ENCODE data around the gene RDH16.
"Not testable (repeated sequence)": the region's sequence is repeated elsewhere in the genome, so short reads cannot be mapped to it uniquely, and the experiment has no call there.

Gene RDH16

DNA sequence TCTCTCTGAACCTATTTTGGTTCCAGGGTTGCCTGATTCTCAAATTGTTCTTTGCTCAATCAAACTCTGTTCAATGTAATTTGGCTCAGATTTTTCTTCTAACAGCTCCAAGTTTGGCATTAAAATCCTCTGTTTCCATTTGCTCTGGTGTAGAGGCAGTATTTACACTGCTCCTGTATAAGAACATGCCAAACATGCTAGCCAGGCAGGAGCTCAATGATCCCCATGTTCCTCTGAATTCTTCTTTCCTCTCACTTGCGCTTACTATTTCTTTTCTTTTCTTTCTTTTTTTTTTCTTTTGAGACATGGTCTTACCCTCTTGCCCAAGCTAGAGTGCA is 40.4 kb downstream of the RDH16 start:
- in situ Hi-C loops (cut with MboI; ENCODE audit: low sequenced_read_pairs, unreplicated experiment): no loop called here
- DNase-seq (ENCODE audit: low spot score): no peak
- TF ChIP-seq, protein P1, sequence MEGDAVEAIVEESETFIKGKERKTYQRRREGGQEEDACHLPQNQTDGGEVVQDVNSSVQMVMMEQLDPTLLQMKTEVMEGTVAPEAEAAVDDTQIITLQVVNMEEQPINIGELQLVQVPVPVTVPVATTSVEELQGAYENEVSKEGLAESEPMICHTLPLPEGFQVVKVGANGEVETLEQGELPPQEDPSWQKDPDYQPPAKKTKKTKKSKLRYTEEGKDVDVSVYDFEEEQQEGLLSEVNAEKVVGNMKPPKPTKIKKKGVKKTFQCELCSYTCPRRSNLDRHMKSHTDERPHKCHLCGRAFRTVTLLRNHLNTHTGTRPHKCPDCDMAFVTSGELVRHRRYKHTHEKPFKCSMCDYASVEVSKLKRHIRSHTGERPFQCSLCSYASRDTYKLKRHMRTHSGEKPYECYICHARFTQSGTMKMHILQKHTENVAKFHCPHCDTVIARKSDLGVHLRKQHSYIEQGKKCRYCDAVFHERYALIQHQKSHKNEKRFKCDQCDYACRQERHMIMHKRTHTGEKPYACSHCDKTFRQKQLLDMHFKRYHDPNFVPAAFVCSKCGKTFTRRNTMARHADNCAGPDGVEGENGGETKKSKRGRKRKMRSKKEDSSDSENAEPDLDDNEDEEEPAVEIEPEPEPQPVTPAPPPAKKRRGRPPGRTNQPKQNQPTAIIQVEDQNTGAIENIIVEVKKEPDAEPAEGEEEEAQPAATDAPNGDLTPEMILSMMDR (IDR thresholded peaks at IDR 0.05; ENCODE audit: borderline replicate concordance, control extremely low read depth, extremely low read depth, insufficient read depth, missing control alignments): no peak

DNA sequence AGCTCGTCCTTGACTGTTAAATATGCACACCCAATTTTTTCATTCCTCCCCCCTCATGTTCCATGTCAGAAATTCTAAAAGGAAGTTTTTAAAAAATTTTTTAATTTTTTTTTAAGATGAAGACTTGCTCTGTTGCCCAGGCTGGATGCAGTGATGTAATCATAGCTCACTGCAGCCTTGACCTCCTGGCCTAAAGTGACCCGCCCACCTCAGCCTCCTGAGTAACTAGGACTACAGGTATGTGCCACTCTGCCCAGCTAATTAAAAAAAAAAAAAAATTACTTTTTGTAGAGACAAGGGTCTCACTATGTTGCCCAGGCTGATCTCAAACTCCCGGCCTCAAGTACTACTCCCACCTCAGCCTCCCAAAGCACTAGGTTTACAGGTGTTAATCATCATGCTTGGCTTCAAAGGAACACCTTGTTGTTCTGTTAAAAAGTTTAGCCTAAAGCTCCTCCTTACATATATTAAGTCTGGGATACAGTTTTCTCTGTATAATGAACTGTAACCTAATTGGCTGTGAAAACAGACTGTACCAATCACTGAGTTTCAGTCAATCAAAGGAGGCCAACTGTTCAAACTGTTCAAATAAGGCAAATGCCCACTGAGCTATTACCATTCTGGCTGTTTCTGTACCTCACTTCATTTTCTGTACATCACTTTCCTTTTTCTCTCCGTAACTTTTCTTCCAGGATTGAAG is 41.0 kb downstream of the RDH16 start:
- in situ Hi-C loops (cut with MboI; ENCODE audit: low sequenced_read_pairs, unreplicated experiment): no loop called here

DNA sequence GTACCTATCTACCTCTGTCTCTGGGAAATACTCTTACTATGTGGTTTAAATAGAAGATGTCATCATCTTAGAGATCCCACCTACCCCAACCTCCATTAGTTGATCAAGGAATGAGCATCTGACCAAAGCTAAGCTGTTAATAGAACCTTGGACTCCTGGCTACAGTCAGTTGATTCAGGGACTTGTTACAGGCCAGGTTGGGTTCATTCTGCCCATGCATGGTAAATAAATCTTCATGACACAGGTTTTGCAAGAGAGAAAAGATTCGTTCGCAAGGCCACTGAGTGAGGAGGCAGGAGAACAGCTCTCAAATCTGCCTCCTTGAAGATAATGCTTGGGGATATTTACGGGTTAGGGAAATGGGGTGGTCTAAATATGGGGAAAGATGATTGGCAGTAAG is 42.7 kb downstream of the RDH16 start:
- TF ChIP-seq, protein P1 (IDR thresholded peaks at IDR 0.05; ENCODE audit: borderline replicate concordance, control extremely low read depth, extremely low read depth, insufficient read depth, missing control alignments): no peak
- DNase-seq (ENCODE audit: low spot score): no peak
- in situ Hi-C loops (cut with MboI; ENCODE audit: low sequenced_read_pairs, unreplicated experiment): no loop called here

More for the DNA sequence above, 41.0 kb downstream of the RDH16 start:
- no peak for DNase-seq (ENCODE audit: low spot score)
- TF ChIP-seq, protein P1 (IDR thresholded peaks at IDR 0.05; ENCODE audit: borderline replicate concordance, control extremely low read depth, extremely low read depth, insufficient read depth, missing control alignments): no peak

DNA sequence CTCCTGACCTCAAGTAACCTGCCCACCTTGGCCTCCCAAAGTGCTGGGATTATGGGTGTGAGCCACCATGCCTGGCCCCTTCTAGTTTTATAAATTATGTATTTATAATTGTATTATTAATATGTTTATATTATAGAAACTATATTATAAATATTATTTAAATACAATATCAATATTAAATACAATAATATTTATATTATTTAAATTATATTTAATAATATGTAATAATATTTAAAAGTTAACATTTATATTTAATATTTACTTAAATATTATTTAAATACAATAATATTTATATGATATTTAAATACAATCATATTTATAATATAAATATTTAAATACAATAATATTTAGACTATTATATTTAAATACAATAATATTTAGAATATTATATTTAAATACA is 43.2 kb downstream of the RDH16 start:
- in situ Hi-C loops (cut with MboI; ENCODE audit: low sequenced_read_pairs, unreplicated experiment): no loop called here
- DNase-seq (ENCODE audit: low spot score): no peak
- TF ChIP-seq, protein P1 (IDR thresholded peaks at IDR 0.05; ENCODE audit: borderline replicate concordance, control extremely low read depth, extremely low read depth, insufficient read depth, missing control alignments): no peak

DNA sequence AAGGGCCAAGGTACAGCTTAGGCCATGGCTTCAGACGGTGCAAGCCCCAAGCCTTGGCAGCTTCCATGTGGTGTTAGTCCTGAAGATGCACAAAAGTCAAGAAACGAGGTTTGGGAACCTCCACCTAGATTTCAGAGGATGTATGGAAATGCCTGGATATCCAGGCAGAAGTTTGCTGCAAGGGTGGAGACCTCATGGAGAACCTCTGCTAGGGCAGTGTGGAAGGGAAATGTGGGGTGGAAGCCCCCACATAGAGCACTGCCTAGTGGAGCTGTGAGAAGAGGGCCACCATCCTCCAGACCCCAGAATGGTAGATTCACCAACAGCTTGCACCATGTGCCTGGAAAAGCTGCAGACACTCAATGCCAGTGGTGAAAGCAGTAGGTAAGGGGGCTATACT is 48.0 kb downstream of the RDH16 start:
- in situ Hi-C loops (cut with MboI; ENCODE audit: low sequenced_read_pairs, unreplicated experiment); DNase-seq (ENCODE audit: low spot score): not testable (repeated sequence)

DNA sequence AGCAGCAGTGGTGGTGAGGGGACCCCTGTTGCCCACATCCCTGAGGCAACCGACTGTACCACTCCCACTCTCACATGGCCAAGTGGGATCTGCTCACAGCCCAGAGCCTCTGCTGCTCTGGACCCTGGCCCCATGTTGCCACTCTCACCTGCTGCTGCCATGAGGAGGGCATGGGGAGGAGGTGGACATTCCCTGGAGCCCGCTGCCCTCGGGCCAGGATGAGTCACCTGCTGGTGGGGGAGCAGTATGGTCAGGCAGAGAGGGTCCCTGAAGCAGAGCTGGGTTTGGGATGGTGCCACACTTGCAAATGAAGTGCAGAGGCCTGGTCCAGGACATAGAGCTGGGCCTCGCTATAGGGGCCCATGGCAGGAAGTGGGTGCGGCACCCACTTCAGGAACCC is 49.3 kb downstream of the RDH16 start:
- in situ Hi-C loops (cut with MboI; ENCODE audit: low sequenced_read_pairs, unreplicated experiment): no loop called here
- TF ChIP-seq, protein P1 (IDR thresholded peaks at IDR 0.05; ENCODE audit: borderline replicate concordance, control extremely low read depth, extremely low read depth, insufficient read depth, missing control alignments): no peak
- no peak for DNase-seq (ENCODE audit: low spot score)

DNA sequence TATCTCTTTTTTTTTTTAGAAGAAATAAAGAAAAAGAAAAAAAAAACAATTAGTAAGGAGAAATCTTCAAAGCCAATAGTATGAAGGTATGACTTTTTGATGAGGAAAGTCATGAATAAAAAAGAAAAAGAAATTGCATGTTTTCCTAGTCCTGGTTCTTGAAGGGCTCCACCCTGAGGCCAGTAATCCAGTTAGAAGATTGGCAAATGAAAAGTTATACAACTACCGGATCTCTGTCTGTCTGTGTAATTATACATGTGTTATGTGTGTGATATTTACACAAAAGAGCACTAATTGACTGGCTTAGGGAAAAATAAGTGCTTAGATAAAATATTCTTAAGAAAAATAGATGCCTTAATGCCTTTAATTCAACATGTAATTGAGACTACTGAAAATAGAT is 51.6 kb downstream of the RDH16 start:
- in situ Hi-C loops (cut with MboI; ENCODE audit: low sequenced_read_pairs, unreplicated experiment): no loop called here
- TF ChIP-seq, protein P1 (IDR thresholded peaks at IDR 0.05; ENCODE audit: borderline replicate concordance, control extremely low read depth, extremely low read depth, insufficient read depth, missing control alignments): no peak
- no peak for DNase-seq (ENCODE audit: low spot score)

Measured in GM13976 (cell line).